Measurements from ENCODE around the gene ALDH8A1.
"Not testable (repeated sequence)": the region's sequence is repeated elsewhere in the genome, so short reads cannot be mapped to it uniquely, and the experiment has no call there.

DNA sequence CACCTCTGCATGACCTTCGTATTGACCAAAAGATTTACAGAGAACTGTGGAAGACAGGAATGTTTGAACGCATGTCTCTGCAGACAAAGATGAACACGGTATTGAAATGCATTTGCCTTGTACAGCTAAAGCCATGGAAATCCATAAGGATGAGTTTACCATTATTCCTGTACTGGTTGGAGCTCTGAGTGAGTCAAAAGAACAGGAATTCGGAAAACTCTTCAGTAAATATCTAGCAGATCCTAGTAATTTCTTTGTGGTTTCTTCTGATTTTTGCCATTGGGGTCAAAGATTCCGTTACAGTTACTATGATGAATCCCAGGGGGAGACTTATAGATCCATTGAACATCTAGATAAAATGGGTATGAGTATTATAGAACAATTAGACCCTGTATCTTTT lies 51.7 kb downstream of the ALDH8A1 start:
- TF ChIP-seq, protein P1, sequence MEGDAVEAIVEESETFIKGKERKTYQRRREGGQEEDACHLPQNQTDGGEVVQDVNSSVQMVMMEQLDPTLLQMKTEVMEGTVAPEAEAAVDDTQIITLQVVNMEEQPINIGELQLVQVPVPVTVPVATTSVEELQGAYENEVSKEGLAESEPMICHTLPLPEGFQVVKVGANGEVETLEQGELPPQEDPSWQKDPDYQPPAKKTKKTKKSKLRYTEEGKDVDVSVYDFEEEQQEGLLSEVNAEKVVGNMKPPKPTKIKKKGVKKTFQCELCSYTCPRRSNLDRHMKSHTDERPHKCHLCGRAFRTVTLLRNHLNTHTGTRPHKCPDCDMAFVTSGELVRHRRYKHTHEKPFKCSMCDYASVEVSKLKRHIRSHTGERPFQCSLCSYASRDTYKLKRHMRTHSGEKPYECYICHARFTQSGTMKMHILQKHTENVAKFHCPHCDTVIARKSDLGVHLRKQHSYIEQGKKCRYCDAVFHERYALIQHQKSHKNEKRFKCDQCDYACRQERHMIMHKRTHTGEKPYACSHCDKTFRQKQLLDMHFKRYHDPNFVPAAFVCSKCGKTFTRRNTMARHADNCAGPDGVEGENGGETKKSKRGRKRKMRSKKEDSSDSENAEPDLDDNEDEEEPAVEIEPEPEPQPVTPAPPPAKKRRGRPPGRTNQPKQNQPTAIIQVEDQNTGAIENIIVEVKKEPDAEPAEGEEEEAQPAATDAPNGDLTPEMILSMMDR (IDR thresholded peaks at IDR 0.05) = not testable (repeated sequence)
- not testable (repeated sequence) for TF ChIP-seq POLR2A (IDR thresholded peaks at IDR 0.05)
